GM12892 (cell line): ENCODE data around the gene C10orf90.

Experiments
- DNase-seq: peaks from one replicate; pipeline ENCODE4 v3.0.0; 2011; ENCODE audit not compliant: insufficient read length
- FAIRE-seq: peaks from 2 replicates; lab custom pipeline; 2011; peaks lifted over from hg19 to GRCh38; lab: Jason Lieb, UNC
- POLR2A ChIP-seq: IDR thresholded peaks from 2 replicates; pipeline ENCODE4 v1.6.1; 2011; ENCODE audit warnings: low read depth, low read length, control low read depth
- POLR2AphosphoS5 ChIP-seq: IDR thresholded peaks from 2 replicates; pipeline ENCODE4 v1.6.1; 2011; ENCODE audit warnings: low read depth, low read length, control low read depth
- TAF1 ChIP-seq: IDR thresholded peaks from 2 replicates; pipeline ENCODE4 v1.6.1; 2011; ENCODE audit warnings: low read depth, mild to moderate bottlenecking, control low read depth, low read length, borderline replicate concordance

C10orf90 gene

GRCh38 chr10:126618466-126618865 is 52.0 kb downstream of the C10orf90 start:
- TF ChIP-seq POLR2A (no peak), POLR2AphosphoS5 (no peak), TAF1 (no peak)
- FAIRE-seq (no peak), DNase-seq (no peak)

- TF ChIP-seq TAF1 (no peak), POLR2A (no peak), POLR2AphosphoS5 (no peak)
- no peak for DNase-seq
- FAIRE-seq: no peak
Observed at GRCh38 chr10:126617733-126618132, 52.8 kb downstream of the C10orf90 start.

- TF ChIP-seq POLR2AphosphoS5: no peak
- no peak for TF ChIP-seq TAF1
- TF ChIP-seq POLR2A: no peak
- FAIRE-seq (no peak), DNase-seq (no peak)
Observed at GRCh38 chr10:126617208-126617607, 53.3 kb downstream of the C10orf90 start.

- DNase-seq (no peak), FAIRE-seq (no peak)
- TF ChIP-seq POLR2AphosphoS5 (no peak), TAF1 (no peak), POLR2A (no peak)
Observed at GRCh38 chr10:126616737-126617136, 53.8 kb downstream of the C10orf90 start.

GRCh38 chr10:126611303-126611702 is 59.2 kb downstream of the C10orf90 start:
- TF ChIP-seq TAF1: no peak
- no peak for TF ChIP-seq POLR2A
- no peak for TF ChIP-seq POLR2AphosphoS5
- DNase-seq: no peak
- FAIRE-seq: no peak

- DNase-seq (no peak), FAIRE-seq (no peak)
- TF ChIP-seq POLR2A (no peak), POLR2AphosphoS5 (no peak), TAF1 (no peak)
Observed at GRCh38 chr10:126609566-126609965, 60.9 kb downstream of the C10orf90 start.

- TF ChIP-seq POLR2A (no peak), POLR2AphosphoS5 (no peak), TAF1 (no peak)
- FAIRE-seq: no peak
- no peak for DNase-seq
Observed at GRCh38 chr10:126599949-126600682, 70.4 kb downstream of the C10orf90 start.

GRCh38 chr10:126598009-126598408 is 72.5 kb downstream of the C10orf90 start:
- FAIRE-seq (no peak), DNase-seq (no peak)
- no peak for TF ChIP-seq POLR2A
- no peak for TF ChIP-seq TAF1
- no peak for TF ChIP-seq POLR2AphosphoS5

GRCh38 chr10:126597211-126597610 is 73.3 kb downstream of the C10orf90 start:
- FAIRE-seq (no peak), DNase-seq (no peak)
- no peak for TF ChIP-seq POLR2AphosphoS5
- TF ChIP-seq TAF1: no peak
- TF ChIP-seq POLR2A: no peak

GRCh38 chr10:126596472-126597016 is 73.9 kb downstream of the C10orf90 start:
- TF ChIP-seq POLR2AphosphoS5 (no peak), TAF1 (no peak), POLR2A (no peak)
- FAIRE-seq (no peak), DNase-seq (no peak)

GRCh38 chr10:126595160-126595559 is 75.3 kb downstream of the C10orf90 start:
- TF ChIP-seq TAF1 (no peak), POLR2AphosphoS5 (no peak), POLR2A (no peak)
- FAIRE-seq (no peak), DNase-seq (no peak)
